B cell (primary cell): ENCODE measurements around the gene USP46. TPM values are rescaled to one million over a fixed set of nuclear protein-coding genes. Genes with fewer than 3 reads are reported as not detected.

Source experiments
- ATAC-seq: fragments of 200-7000 bp; cut with Tn5 transposase; one replicate; pipeline ENCODE4 v1.10.0; 2021; ENCODE audit warnings: low read depth, mild to moderate bottlenecking, moderate number of reproducible peaks, moderate library complexity
- CTCF ChIA-PET: fragments of 350-600 bp; sonication (Branson Sonifier 250); formaldehyde crosslinking; loops from one replicate; lab custom pipeline; 2021; ENCODE audit warnings: antibody characterized with exemption, inconsistent platforms; lab: Charles Lee
- POLR2A ChIA-PET: fragments of 350-600 bp; sonication (Branson Sonifier 250); formaldehyde crosslinking; loops from one replicate; lab custom pipeline; 2021; ENCODE audit warnings: antibody characterized with exemption; lab: Charles Lee
- DNase-seq: peaks from one replicate; pipeline ENCODE4 v3.0.0; 2013
- H2AFZ ChIP-seq: 2 replicates; pipeline ENCODE4 v1.6.1; 2012; ENCODE audit warnings: mild to moderate bottlenecking, low read depth, low read length; ENCODE audit not compliant: insufficient read depth, poor library complexity, severe bottlenecking
- H3K27ac ChIP-seq, 2 donors: 1 replicate in 1 of 2; 2 replicates in 1 of 2; pipeline ENCODE4 v1.5.1; 2012 to 2013; ENCODE audit warnings: low read length in 2 of 2, mild to moderate bottlenecking in 2 of 2, moderate library complexity in 1 of 2
- H3K27me3 ChIP-seq, 4 experiments: fragments of 200-600 bp in 1 of 4; sonication (generic) in 1 of 4; replicated peaks in 1 of 4; 1 replicate in 2 of 4; 2 replicates in 2 of 4; pipeline versions ENCODE4 v1.6.1 to v1.7.0; 2013 to 2016; ENCODE audit warnings: low read length in 3 of 4, mild to moderate bottlenecking in 2 of 4, mixed read lengths in 1 of 4, moderate library complexity in 1 of 4; ENCODE audit not compliant: insufficient read depth in 4 of 4, control insufficient read depth in 3 of 4; ENCODE audit errors: control extremely low read depth in 1 of 4
- H3K36me3 ChIP-seq, 2 experiments: replicated peaks in 1 of 2; 1 replicate in 1 of 2; 2 replicates in 1 of 2; pipeline versions ENCODE4 v1.6.1 to v1.7.1; 2013; ENCODE audit warnings: low read length in 1 of 2; ENCODE audit not compliant: insufficient read depth in 2 of 2, control insufficient read depth in 1 of 2; ENCODE audit errors: control extremely low read depth in 1 of 2, extremely low read depth in 1 of 2
- H3K4me1 ChIP-seq, 2 donors: fragments of 200-600 bp in 1 of 2; sonication (generic) in 1 of 2; 1 replicate in 1 of 2; 2 replicates in 1 of 2; pipeline versions ENCODE4 v1.5.1 to v1.6.1; 2013 to 2017; ENCODE audit warnings: low read length in 2 of 2; ENCODE audit not compliant: control insufficient read depth in 2 of 2, insufficient read depth in 2 of 2
- H3K4me2 ChIP-seq: replicated peaks from 2 replicates; pipeline ENCODE3; 2012; ENCODE audit warnings: mild to moderate bottlenecking, low read depth, low read length; ENCODE audit not compliant: poor library complexity, severe bottlenecking
- H3K4me3 ChIP-seq, 5 experiments: fragments of 200-600 bp in 1 of 5; sonication (generic) in 1 of 5; 1 replicate in 3 of 5; 2 replicates in 2 of 5; pipeline versions ENCODE4 v1.5.1 to v1.7.0; 2011 to 2016; ENCODE audit warnings: low read length in 4 of 5, mild to moderate bottlenecking in 4 of 5, low read depth in 2 of 5, control low read depth in 1 of 5, moderate library complexity in 1 of 5; ENCODE audit not compliant: insufficient read depth in 1 of 5; ENCODE audit errors: control extremely low read depth in 1 of 5, extremely low read depth in 1 of 5
- H3K79me2 ChIP-seq: fragments of 200-600 bp; sonication (generic); one replicate; pipeline ENCODE4 v1.6.0; 2016; ENCODE audit warnings: low read length; ENCODE audit not compliant: control insufficient read depth, insufficient read depth
- H3K9ac ChIP-seq: fragments of 200-600 bp; sonication (generic); 2 replicates; pipeline ENCODE4 v1.6.1; 2017; ENCODE audit warnings: mild to moderate bottlenecking, low read length, moderate library complexity
- H3K9me3 ChIP-seq, 3 donors: one replicate each; pipeline versions ENCODE4 v1.6.1 to v1.7.1; 2013; ENCODE audit warnings: low read length in 2 of 3; ENCODE audit not compliant: control insufficient read depth in 2 of 3, insufficient read depth in 1 of 3; ENCODE audit errors: control extremely low read depth in 1 of 3
- H4K20me1 ChIP-seq: 2 replicates; pipeline ENCODE4 v1.6.0; 2012; ENCODE audit warnings: mild to moderate bottlenecking, low read length; ENCODE audit not compliant: insufficient read depth, control insufficient read depth, poor library complexity, severe bottlenecking
- H3K27ac Mint-ChIP-seq: one replicate; pipeline ENCODE4 v1.8.0; 2021; ENCODE audit warnings: mixed read lengths
- H3K27me3 Mint-ChIP-seq: one replicate; pipeline ENCODE4 v1.8.0; 2021; ENCODE audit warnings: mixed read lengths
- H3K4me1 Mint-ChIP-seq: one replicate; pipeline ENCODE4 v1.8.0; 2021; ENCODE audit warnings: mixed read lengths
- H3K4me3 Mint-ChIP-seq: one replicate; pipeline ENCODE4 v1.8.0; 2021; ENCODE audit warnings: mixed read lengths
- H3K9me3 Mint-ChIP-seq: one replicate; pipeline ENCODE4 v1.8.0; 2022; ENCODE audit warnings: mixed read lengths; ENCODE audit not compliant: insufficient read depth
- EZH2 ChIP-seq: IDR thresholded peaks from 2 replicates; pipeline ENCODE4 v1.6.1; 2012; ENCODE audit warnings: borderline replicate concordance, low read depth, mild to moderate bottlenecking, moderate library complexity, low read length; ENCODE audit not compliant: insufficient read depth, poor library complexity, severe bottlenecking
- WGBS: methylation state at CpG from one replicate; pipeline ENCODE4 v1.1.5; 2013; ENCODE audit warnings: missing lambda C conversion rate; ENCODE audit not compliant: insufficient coverage; 5-methylcytosine and 5-hydroxymethylcytosine counted together
- intact Hi-C: fragments of 100-400 bp; cut with micrococcal nuclease; formaldehyde crosslinking; loops from one replicate; pipeline ENCODE4 v1.10.0; 2022
- polyA plus RNA-seq: library from polyadenylated mRNA; depleted of rRNA; stranded (reverse); fragments of >200 nt; gene quantifications from 2 replicates; pipeline ENCODE4 v1.2.3, GENCODE V29; 2012
- total RNA-seq, 2 donors: library from RNA; stranded (reverse); fragments of 120-200 nt in 1 of 2; gene quantifications; 1 replicate in 1 of 2; 2 replicates in 1 of 2; pipeline versions ENCODE4 v1.2.3 to v1.2.4, GENCODE V29; 2013 to 2022
- TF ChIP-seq, protein P1 (sequence below): fragments of 200-600 bp; IDR thresholded peaks from one replicate; pipeline ENCODE4 v1.8.0; 2022; ENCODE audit warnings: antibody characterized with exemption, mild to moderate bottlenecking

USP46 gene
- total and polyA plus RNA-seq, 2 donors (not counting 1 experiment from before 2014, with no cell fraction given): 1.8 to 11.8 TPM

DNA sequence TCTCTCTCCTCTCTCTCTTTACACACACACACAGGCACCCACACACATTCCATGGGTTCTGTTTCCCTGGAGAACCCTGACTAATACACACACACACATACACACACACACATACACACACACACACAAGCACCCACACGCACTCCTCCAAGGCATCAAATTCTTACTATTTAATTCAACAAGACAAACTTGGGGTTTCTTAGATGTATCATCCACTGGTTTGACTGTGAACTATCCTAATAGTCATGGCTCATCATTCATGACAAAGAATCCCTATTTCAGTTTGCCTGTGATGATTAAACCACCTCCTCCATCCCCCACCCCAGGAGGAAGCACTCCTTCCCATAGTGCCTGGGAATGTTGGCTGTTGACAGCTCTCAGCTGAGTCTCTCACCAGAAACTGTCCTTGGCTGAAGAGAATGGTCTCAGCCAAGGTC, 98.2 kb downstream of the USP46 start:
- no peaks in the 10 kb centered on the region for H3K4me1 Mint-ChIP-seq
- ATAC-seq (no peak), DNase-seq (no peak)
- H3K27me3 Mint-ChIP-seq: peaks cover 32% of the 10 kb centered on the region
- no peaks in the 10 kb centered on the region for H3K4me1 ChIP-seq
- no peaks in the 10 kb centered on the region for H3K9me3 Mint-ChIP-seq
- no peak overlapping the region for H3K4me3 ChIP-seq
- TF ChIP-seq EZH2: no peak
- TF ChIP-seq, protein P1, sequence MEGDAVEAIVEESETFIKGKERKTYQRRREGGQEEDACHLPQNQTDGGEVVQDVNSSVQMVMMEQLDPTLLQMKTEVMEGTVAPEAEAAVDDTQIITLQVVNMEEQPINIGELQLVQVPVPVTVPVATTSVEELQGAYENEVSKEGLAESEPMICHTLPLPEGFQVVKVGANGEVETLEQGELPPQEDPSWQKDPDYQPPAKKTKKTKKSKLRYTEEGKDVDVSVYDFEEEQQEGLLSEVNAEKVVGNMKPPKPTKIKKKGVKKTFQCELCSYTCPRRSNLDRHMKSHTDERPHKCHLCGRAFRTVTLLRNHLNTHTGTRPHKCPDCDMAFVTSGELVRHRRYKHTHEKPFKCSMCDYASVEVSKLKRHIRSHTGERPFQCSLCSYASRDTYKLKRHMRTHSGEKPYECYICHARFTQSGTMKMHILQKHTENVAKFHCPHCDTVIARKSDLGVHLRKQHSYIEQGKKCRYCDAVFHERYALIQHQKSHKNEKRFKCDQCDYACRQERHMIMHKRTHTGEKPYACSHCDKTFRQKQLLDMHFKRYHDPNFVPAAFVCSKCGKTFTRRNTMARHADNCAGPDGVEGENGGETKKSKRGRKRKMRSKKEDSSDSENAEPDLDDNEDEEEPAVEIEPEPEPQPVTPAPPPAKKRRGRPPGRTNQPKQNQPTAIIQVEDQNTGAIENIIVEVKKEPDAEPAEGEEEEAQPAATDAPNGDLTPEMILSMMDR: no peak
- no peak overlapping the region for H3K4me2 ChIP-seq
- ChIA-PET POLR2A (no interaction called here), CTCF (no interaction called here)
- intact Hi-C loops: no loop called here
- H4K20me1 ChIP-seq: no peaks in the 10 kb centered on the region
- no peak overlapping the region for H2AFZ ChIP-seq
- WGBS: 80% methylated on average over 1 of the region's 1 CpG
- H3K27me3 ChIP-seq: peaks cover 0 to 7% (median 0%) of the 10 kb centered on the region in 4 experiments
- H3K4me3 Mint-ChIP-seq: no peak overlapping the region
- H3K9ac ChIP-seq: no peak overlapping the region
- H3K9me3 ChIP-seq: no peaks in the 10 kb centered on the region
- no peak overlapping the region for H3K27ac Mint-ChIP-seq
- H3K27ac ChIP-seq: no peak overlapping the region
- H3K36me3 ChIP-seq: no peaks in the 10 kb centered on the region
- no peaks in the 10 kb centered on the region for H3K79me2 ChIP-seq

DNA sequence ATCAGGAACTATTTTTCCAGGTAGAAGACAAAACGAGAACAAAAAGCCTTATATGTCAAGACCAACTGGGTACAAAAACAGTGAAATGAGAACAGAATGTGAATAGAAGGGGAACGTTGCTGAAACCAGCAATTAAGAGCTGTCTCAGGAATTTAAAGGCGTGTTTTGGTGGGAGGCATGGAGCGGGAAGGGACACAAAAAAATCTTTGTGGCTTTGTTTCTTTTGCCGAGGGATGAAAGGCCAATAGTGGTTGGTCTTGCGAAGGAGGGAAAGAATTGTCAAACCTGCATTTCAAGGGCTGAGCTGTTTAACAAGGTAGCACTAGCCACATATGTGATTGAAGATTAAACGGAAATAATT, 103.8 kb downstream of the USP46 start:
- Mint-ChIP-seq H3K27me3 (peaks cover 26% of the 10 kb centered on the region), H3K4me1 (no peaks in the 10 kb centered on the region), H3K4me3 (no peak overlapping the region), H3K9me3 (no peaks in the 10 kb centered on the region), H3K27ac (no peak overlapping the region)
- Histone ChIP-seq H3K36me3 (no peaks in the 10 kb centered on the region), H3K4me3 (no peak overlapping the region), H3K9me3 (no peaks in the 10 kb centered on the region), H2AFZ (no peak overlapping the region), H3K27ac (no peak overlapping the region), H3K4me2 (no peak overlapping the region), H4K20me1 (no peaks in the 10 kb centered on the region), H3K79me2 (no peaks in the 10 kb centered on the region), H3K27me3 (peaks cover 0 to 4% (median 0%) of the 10 kb centered on the region in 4 experiments), H3K4me1 (no peaks in the 10 kb centered on the region), H3K9ac (no peak overlapping the region)
- CTCF ChIA-PET: interaction anchor here (1.4 kb wide), 1 partner anchor 10 kb away, joined by 4 read pairs; no protein-coding TSS in a partner anchor
- 83% methylated on average over 5 of the region's 7 CpGs for WGBS
- intact Hi-C loops: no loop called here
- POLR2A ChIA-PET: no interaction called here
- TF ChIP-seq, protein P1: no peak
- no peak for TF ChIP-seq EZH2
- DNase-seq (no peak), ATAC-seq (no peak)
